ENCODE results near the gene NABP1. TPM values are rescaled to one million over a fixed set of nuclear protein-coding genes. Genes with fewer than 3 reads are reported as not detected.

NABP1 gene
- total and polyA plus RNA-seq, 4 donors: 3.6 to 35.5 (median 18.4) TPM

DNA sequence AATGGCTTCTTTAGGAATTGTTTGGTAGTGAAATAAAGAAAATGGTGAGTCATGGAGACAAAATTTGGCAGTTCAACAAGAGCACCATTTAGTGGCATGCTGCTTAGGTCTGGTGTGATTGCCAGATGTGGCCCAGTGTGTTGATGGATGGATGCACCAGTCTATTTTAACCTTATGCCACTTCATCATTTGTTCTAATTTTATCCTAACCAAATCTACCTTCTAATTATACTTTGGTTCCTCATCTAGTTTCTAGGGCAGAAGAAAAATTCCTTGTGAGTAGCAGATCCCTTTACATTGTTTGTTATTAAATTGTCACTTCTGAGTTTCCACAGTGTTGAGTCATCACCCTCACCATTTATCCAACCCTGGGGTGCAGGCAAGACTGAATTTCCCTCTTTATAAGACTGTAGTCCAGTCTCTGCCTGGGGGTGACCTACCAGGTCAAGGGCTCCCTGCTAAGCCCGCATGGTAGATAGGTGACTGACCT, 32.5 kb downstream of the NABP1 start (continued):
- TF ChIP-seq, protein P1, sequence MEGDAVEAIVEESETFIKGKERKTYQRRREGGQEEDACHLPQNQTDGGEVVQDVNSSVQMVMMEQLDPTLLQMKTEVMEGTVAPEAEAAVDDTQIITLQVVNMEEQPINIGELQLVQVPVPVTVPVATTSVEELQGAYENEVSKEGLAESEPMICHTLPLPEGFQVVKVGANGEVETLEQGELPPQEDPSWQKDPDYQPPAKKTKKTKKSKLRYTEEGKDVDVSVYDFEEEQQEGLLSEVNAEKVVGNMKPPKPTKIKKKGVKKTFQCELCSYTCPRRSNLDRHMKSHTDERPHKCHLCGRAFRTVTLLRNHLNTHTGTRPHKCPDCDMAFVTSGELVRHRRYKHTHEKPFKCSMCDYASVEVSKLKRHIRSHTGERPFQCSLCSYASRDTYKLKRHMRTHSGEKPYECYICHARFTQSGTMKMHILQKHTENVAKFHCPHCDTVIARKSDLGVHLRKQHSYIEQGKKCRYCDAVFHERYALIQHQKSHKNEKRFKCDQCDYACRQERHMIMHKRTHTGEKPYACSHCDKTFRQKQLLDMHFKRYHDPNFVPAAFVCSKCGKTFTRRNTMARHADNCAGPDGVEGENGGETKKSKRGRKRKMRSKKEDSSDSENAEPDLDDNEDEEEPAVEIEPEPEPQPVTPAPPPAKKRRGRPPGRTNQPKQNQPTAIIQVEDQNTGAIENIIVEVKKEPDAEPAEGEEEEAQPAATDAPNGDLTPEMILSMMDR (IDR thresholded peaks at IDR 0.05; ENCODE audit: low read depth, low read length, missing input control): no peak
- no peak for TF ChIP-seq GABPA (IDR thresholded peaks at IDR 0.05 in 1 of 2, conservative IDR thresholded peaks at IDR 0.05 in 1 of 2)

DNA sequence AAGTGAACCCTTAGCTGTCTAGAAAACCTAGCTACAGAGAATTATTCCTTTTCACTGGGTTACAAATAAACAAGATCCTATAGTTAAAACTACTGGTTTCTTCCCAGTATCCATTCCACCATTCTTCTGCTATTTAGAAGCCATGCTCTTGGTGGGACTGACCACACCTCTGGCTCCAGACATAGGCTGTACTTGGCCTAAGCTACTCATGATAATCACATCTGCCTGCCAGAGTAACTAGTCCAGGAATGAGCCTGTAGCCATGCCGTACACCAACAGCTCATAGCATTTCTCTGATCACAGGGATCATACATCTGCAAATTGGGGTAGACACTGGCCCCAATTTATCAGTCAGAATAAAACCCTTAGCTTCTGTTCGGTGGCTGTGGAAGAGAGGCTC, 33.7 kb downstream of the NABP1 start:
- DNase-seq (ENCODE audit: low spot score): no peak
- Histone ChIP-seq H3K9me3 (ENCODE audit: control insufficient read depth in 4 of 4, low read length in 3 of 4) (no peaks in the 10 kb centered on the region), H3K27ac (ENCODE audit: low read depth in 1 of 2, low read length in 2 of 2) (no peak overlapping the region), H3K9ac (ENCODE audit: low read depth in 1 of 2, low read length in 2 of 2) (no peak overlapping the region), H3K36me3 (ENCODE audit: control insufficient read depth in 4 of 4, insufficient read depth in 3 of 4, low read depth in 1 of 4, low read length in 3 of 4) (no peaks in the 10 kb centered on the region), H3K4me1 (ENCODE audit: control insufficient read depth in 4 of 4, insufficient read depth in 4 of 4, low read length in 3 of 4) (no peaks in the 10 kb centered on the region), H3K4me3 (ENCODE audit: low read depth in 1 of 3, low read length in 3 of 3) (no peak overlapping the region), H3K27me3 (ENCODE audit: control insufficient read depth in 4 of 4, insufficient read depth in 4 of 4, low read length in 3 of 4) (no peaks in the 10 kb centered on the region)
- TF ChIP-seq, protein P2, sequence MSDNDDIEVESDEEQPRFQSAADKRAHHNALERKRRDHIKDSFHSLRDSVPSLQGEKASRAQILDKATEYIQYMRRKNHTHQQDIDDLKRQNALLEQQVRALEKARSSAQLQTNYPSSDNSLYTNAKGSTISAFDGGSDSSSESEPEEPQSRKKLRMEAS (IDR thresholded peaks at IDR 0.05): no peak
- TF ChIP-seq JUND (IDR thresholded peaks at IDR 0.05): no peak
- TF ChIP-seq SP1 (IDR thresholded peaks at IDR 0.05): no peak
- TF ChIP-seq YY1 (IDR thresholded peaks at IDR 0.05): no peak
- TF ChIP-seq EGR1 (IDR thresholded peaks at IDR 0.05; ENCODE audit: low read depth in 2 of 2): no peak
- TF ChIP-seq, protein P3, sequence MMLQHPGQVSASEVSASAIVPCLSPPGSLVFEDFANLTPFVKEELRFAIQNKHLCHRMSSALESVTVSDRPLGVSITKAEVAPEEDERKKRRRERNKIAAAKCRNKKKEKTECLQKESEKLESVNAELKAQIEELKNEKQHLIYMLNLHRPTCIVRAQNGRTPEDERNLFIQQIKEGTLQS (IDR thresholded peaks at IDR 0.05): no peak
- no peak for TF ChIP-seq GABPA (IDR thresholded peaks at IDR 0.05 in 1 of 2, conservative IDR thresholded peaks at IDR 0.05 in 1 of 2)
- no peak for TF ChIP-seq FOXA1 (IDR thresholded peaks at IDR 0.05)
- no peak for TF ChIP-seq RXRA (IDR thresholded peaks at IDR 0.05)
- no peak for TF ChIP-seq HNF4G (IDR thresholded peaks at IDR 0.05)
- TF ChIP-seq RAD21 (IDR thresholded peaks at IDR 0.05): no peak
- whole genome bisulfite sequencing: 83% methylated on average over 2 of the region's 2 CpGs

DNA sequence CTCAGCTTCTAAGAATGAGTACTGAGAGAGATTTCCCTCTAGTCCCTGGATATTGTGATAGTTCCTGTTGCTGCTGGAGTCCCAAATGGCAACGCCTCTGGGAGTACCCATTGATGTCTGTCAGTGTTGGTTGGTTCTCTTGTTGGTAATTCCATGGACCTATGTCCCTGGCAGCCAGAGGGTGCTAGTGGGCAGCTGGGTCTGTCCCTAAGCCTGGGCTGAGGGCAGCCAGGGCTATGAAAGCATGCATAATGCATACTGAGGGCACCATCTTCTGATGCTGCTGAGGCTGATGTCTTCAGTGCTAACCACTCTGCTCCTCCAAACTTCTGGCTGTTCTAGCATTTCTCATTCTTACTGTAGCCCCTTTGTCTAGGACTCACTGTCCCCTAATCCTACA, 35.9 kb downstream of the NABP1 start:
- DNase-seq (ENCODE audit: low spot score): no peak
- Histone ChIP-seq H3K9ac (ENCODE audit: low read depth in 1 of 2, low read length in 2 of 2) (no peak overlapping the region), H3K27ac (ENCODE audit: low read depth in 1 of 2, low read length in 2 of 2) (no peak overlapping the region), H3K9me3 (ENCODE audit: control insufficient read depth in 4 of 4, low read length in 3 of 4) (no peaks in the 10 kb centered on the region), H3K4me1 (ENCODE audit: control insufficient read depth in 4 of 4, insufficient read depth in 4 of 4, low read length in 3 of 4) (no peaks in the 10 kb centered on the region), H3K4me3 (ENCODE audit: low read depth in 1 of 3, low read length in 3 of 3) (no peak overlapping the region), H3K36me3 (ENCODE audit: control insufficient read depth in 4 of 4, insufficient read depth in 3 of 4, low read depth in 1 of 4, low read length in 3 of 4) (no peaks in the 10 kb centered on the region), H3K27me3 (ENCODE audit: control insufficient read depth in 4 of 4, insufficient read depth in 4 of 4, low read length in 3 of 4) (no peaks in the 10 kb centered on the region)
- 52% methylated on average over 1 of the region's 1 CpG for WGBS
- no peak for TF ChIP-seq EGR1 (IDR thresholded peaks at IDR 0.05; ENCODE audit: low read depth in 2 of 2)
- no peak for TF ChIP-seq FOXA1 (IDR thresholded peaks at IDR 0.05)
- TF ChIP-seq, protein P4, sequence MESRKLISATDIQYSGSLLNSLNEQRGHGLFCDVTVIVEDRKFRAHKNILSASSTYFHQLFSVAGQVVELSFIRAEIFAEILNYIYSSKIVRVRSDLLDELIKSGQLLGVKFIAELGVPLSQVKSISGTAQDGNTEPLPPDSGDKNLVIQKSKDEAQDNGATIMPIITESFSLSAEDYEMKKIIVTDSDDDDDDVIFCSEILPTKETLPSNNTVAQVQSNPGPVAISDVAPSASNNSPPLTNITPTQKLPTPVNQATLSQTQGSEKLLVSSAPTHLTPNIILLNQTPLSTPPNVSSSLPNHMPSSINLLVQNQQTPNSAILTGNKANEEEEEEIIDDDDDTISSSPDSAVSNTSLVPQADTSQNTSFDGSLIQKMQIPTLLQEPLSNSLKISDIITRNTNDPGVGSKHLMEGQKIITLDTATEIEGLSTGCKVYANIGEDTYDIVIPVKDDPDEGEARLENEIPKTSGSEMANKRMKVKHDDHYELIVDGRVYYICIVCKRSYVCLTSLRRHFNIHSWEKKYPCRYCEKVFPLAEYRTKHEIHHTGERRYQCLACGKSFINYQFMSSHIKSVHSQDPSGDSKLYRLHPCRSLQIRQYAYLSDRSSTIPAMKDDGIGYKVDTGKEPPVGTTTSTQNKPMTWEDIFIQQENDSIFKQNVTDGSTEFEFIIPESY (IDR thresholded peaks at IDR 0.05): no peak
- TF ChIP-seq RAD21 (IDR thresholded peaks at IDR 0.05): no peak
- TF ChIP-seq JUND (IDR thresholded peaks at IDR 0.05): no peak
- no peak for TF ChIP-seq YY1 (IDR thresholded peaks at IDR 0.05)
- no peak for TF ChIP-seq RXRA (IDR thresholded peaks at IDR 0.05)
- TF ChIP-seq, protein P2 (IDR thresholded peaks at IDR 0.05): no peak
- TF ChIP-seq, protein P1 (IDR thresholded peaks at IDR 0.05; ENCODE audit: low read depth, low read length, missing input control): no peak
- TF ChIP-seq FOXA2 (IDR thresholded peaks at IDR 0.05): no peak
- TF ChIP-seq HNF4G (IDR thresholded peaks at IDR 0.05): no peak
- TF ChIP-seq TAF1 (conservative IDR thresholded peaks at IDR 0.05): no peak
- TF ChIP-seq, protein P3 (IDR thresholded peaks at IDR 0.05): no peak
- TF ChIP-seq GABPA (IDR thresholded peaks at IDR 0.05 in 1 of 2, conservative IDR thresholded peaks at IDR 0.05 in 1 of 2): no peak
- no peak for TF ChIP-seq SP1 (IDR thresholded peaks at IDR 0.05)
- no peak for TF ChIP-seq NR2F2 (IDR thresholded peaks at IDR 0.05)
- TF ChIP-seq HNF4A (conservative IDR thresholded peaks at IDR 0.05): no peak
- TF ChIP-seq, protein P5, sequence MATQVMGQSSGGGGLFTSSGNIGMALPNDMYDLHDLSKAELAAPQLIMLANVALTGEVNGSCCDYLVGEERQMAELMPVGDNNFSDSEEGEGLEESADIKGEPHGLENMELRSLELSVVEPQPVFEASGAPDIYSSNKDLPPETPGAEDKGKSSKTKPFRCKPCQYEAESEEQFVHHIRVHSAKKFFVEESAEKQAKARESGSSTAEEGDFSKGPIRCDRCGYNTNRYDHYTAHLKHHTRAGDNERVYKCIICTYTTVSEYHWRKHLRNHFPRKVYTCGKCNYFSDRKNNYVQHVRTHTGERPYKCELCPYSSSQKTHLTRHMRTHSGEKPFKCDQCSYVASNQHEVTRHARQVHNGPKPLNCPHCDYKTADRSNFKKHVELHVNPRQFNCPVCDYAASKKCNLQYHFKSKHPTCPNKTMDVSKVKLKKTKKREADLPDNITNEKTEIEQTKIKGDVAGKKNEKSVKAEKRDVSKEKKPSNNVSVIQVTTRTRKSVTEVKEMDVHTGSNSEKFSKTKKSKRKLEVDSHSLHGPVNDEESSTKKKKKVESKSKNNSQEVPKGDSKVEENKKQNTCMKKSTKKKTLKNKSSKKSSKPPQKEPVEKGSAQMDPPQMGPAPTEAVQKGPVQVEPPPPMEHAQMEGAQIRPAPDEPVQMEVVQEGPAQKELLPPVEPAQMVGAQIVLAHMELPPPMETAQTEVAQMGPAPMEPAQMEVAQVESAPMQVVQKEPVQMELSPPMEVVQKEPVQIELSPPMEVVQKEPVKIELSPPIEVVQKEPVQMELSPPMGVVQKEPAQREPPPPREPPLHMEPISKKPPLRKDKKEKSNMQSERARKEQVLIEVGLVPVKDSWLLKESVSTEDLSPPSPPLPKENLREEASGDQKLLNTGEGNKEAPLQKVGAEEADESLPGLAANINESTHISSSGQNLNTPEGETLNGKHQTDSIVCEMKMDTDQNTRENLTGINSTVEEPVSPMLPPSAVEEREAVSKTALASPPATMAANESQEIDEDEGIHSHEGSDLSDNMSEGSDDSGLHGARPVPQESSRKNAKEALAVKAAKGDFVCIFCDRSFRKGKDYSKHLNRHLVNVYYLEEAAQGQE (IDR thresholded peaks at IDR 0.05): no peak
